Renal cortex interstitium (tissue), 11 donors: ENCODE data around the gene PLA2G4A. TPM values are rescaled to one million over a fixed set of nuclear protein-coding genes. Genes with fewer than 3 reads are reported as not detected.
"Not testable (repeated sequence)": the region's sequence is repeated elsewhere in the genome, so short reads cannot be mapped to it uniquely, and the experiment has no call there.

Source experiments
- DNase-seq, 11 donors: peaks; one replicate each; pipeline ENCODE4 v3.0.0-alpha.2; 2013; ENCODE audit warnings: low read depth in 9 of 11, low spot score in 4 of 11; ENCODE audit errors: extremely low read depth in 1 of 11
- polyA plus RNA-seq, 3 donors: library from polyadenylated mRNA; unstranded; fragments of 120-200 nt; gene quantifications; one replicate each; pipeline ENCODE4 v1.2.1, GENCODE V29; 2013; ENCODE audit not compliant: insufficient read length in 3 of 3

PLA2G4A gene
- polyA plus RNA-seq, 3 donors: 7.3 to 9.6 (median 7.5) TPM

DNA sequence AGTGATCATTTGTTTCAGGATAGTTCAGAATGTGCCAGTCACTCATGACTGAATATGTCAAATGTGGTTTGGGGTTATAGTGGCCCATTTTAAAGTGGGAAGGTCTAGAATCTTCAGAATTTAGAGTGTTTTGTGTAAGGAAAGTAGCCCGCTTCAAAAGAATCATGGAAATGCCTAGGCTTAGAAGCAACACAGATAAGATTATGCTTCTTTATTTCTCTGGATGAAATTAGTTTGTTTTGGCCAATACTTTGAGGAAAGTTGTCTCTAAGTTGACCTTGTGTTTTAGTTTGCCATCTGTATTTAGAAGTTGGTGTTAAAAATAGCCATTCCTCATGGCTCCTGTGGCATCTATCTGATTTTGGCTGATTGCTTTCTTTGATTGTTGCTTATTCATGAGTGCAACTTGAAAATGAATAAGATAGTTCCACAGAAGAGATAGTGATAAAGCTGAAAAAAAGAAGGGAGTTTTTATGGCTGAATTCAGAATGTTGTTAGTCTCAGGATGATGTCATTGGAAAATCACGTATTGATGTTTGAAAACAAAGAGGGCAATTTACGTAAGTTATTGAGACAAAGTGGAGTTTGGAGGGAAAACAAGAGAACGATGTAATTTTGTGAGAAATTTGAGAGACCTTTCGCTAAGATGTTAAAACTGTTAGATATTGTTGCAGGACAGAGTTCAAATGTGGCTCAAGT is 71.9 kb downstream of the PLA2G4A start:
- no peak for DNase-seq

DNA sequence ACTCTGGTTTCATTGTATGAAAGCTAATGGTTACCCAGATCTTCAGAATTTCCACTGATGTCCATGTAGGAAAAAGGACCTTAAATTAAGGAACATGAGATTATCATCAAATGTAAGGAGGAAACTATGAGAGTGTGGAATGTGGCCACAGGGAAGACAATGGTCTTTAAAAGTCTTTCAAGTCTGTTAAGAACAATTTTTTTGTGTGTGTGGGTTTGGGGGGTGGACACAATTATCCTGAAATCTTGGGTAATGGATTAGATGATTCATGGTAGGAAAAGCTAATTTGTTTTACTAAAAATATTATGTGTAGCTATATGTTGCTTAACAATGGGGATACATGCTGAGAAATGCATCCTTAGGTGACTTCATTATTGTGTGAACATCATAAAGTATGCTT is 72.9 kb downstream of the PLA2G4A start:
- DNase-seq: no peak

DNA sequence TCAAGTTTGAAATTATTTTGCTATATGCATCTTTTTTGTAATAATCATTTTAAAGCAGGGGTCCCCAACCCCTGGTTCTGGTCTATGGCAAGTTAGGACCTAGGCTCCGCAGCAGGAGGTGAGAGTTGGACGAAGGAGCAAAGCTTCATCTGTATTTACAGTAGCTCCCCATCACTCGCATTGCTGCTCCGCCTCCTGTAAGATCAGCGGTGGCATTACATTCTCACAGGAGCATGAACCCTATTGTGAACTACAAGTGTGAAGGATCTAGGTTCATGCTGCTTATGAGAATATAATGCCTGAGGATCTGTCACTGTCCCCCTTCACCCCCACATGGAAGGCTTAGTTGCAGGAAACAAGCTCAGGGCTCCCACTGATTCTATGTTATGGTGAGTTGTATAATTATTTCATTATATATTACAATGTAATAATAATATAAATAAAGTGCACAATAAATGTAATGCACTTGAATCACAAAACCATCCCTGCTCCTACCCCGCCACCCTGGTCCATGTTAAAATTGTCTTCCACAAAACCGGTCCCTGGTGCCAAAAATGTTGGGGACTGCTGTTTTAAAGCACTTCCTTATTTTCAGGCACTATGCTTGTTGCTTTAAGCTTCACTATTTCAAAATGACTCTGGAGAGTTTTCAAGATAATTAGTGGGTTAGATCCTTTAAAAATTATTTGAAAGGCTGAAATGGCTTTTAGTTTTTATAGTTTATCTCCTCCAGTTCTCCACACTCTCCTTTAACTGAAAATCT is 74.8 kb downstream of the PLA2G4A start:
- no peak for DNase-seq

DNA sequence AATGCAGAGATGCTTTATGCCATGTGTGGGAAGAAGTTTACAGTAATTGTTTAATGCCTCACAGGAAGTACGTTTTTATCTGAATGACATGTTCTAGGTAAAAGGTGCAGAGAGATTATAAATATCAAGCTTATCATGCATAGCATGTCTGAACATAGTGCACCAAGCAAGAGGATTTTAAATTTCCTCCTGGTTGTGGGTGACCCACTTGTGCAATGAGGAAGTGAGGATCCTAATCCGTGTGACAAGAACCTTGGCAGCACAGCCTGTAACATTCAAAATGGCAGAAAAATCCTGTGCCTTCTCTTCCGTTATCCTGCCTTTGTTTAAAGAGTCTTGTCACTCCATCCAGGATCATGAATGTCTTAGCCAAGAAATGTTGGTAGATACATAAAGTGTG is 75.6 kb downstream of the PLA2G4A start:
- no peak for DNase-seq

DNA sequence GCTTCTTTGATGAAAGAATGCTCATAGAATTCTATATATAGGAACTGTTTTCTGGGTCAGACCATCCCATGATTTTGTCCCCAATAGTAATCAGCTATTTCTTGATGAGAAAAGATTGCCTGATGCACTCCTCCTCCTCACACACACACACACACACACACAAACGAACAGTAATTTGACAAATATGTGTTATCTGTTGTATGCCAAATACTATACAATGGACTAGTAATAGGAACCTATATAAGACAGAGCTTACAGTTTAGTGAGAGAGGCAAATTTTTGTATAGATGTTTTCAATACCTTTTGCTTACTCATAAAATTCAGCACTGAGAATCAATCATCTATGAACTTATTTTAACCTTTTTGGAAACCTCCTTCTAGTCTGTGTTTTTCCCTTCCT is 76.8 kb downstream of the PLA2G4A start:
- DNase-seq: no peak

DNA sequence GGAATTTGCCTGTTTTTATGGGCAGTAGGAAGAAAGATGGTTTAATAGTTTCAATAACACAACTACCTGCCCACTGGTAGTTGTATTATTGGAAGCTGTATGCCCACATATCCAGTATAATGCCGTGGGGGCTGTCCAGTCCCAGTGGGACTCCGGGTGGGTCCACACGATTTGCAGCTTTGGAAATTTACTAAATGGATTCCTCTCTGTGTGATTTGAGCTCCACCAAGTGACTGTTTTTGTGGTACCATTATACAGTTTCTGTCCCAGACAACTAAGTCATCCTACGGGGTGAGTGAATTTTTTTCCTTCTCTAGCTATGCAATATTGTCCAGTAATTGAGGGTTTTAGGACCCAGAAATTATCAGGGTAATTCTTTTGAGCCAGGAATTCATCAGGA is 86.8 kb downstream of the PLA2G4A start:
- no peak for DNase-seq

DNA sequence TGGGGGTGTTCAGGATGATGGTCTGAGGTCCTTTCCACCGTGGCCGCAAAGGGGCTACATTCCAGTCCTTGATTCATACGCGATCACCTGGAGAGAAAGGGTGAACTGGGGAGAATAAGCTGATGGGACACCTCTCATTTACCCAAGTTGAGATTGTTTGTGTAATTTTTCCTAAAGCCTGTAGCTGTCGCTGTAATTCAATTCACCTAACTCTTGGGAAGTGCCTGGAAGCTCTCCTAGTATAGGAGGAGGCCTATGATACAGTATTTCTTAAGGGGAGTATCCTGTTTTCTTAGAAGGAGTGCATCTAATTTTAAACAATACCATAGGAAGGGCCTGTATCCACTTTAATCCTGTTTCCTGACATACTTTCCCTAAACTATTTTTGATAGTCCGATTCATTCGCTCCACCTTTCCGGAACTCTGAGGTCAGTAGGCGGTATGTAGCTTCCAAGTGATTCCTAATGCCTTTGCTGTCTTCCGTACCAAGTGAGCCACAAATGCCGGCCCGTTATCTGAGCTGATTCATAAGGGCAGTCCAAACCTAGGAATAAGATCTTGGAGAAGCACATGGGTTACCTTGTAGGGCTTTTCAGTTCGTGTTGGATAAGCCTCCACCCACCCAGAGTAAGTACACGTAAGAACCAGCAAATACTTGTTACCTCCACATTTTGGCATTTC is 88.5 kb downstream of the PLA2G4A start:
- not testable (repeated sequence) for DNase-seq

DNA sequence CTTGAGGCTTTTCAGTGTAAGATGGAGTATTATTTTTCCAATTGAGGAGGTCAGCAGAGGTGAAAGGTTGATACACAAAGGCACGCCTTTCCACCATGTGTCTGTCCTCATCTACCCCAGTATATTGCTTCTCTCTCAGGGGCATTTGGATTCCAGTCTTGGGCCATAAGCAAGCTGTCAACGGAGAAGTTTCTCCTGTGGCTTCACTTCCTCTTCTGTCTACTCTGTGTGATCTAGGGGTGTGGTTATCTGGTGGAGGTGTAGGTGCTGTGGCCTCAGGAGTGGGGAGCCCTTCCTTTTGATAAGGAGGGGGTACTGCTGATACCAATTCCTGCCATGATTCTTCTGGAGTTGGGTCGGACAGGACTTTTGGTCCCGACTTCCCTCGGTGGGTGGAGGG is 92.6 kb downstream of the PLA2G4A start:
- DNase-seq: not testable (repeated sequence)

DNA sequence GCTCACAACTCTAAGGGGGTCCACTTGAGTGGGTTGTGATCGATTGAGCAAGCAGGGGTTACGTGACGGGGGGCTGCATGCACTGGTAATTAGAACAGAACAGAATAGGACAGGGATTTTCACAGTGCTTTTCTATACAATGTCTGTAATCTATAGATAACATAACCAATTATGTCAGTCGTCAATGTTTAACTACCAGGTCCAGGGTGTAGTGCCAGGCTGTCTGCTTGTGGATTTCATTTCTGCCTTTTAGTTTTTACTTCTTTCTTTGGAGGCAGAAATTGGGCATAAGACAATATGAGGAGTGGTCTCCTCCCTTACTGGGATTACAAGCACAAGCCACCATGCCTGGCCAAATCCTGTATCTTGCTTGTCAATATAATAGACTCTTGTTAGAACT is 94.1 kb downstream of the PLA2G4A start:
- not testable (repeated sequence) for DNase-seq

DNA sequence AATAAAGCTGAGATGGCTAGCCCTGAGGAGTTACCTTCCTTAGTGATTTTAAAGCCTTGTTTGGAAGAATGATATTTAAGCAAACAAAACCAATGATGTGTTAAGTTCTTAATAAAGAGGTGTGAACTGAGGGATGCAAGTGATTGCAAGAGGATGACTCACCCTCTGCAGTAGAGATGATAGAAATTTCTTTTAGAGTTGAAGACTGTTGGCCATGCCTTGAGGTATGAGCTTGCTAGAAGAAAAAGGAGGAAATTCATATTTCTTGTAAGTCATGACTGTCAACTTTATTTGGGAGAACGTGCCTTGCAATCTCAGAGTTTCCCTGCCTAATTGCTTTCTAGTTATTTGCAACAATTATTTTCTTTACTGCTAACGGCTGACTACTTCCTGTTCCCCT is 94.7 kb downstream of the PLA2G4A start:
- no peak for DNase-seq

DNA sequence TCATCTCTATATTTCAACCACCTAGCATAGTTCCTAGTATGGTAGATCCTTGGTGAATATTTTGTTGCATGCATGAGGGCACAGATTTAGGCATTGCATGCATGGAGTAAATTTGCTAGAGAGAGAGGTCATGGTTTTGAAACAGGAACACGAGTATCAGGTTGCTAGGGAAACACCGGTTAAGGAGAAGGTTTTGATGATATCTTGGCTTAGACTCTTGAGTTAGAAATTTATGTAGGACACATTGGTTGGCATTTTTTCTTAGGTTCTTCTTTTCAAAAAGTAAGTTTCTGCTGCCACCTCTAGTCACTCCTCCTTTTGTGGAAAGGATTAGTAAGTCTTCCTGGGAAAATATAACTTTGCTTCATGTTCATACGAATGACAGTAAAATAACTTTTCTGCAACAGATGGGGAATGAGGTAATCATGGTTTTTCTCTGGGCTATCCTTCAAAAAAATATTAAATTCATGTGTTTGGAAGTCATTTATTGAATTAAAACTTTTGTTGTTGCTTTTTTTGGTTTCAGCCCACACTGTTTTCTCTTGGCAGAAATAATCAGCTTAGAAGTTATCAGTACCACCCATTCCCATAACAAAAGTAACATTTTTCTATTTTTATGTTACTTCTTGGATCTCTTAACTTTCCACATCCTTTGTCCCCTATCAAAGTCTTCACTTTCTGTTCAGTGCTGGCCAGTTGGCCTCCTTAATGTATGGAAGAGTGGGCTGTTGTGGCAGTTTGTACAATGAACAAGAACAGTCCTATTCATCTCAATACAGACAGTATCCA is 97.3 kb downstream of the PLA2G4A start:
- no peak for DNase-seq

DNA sequence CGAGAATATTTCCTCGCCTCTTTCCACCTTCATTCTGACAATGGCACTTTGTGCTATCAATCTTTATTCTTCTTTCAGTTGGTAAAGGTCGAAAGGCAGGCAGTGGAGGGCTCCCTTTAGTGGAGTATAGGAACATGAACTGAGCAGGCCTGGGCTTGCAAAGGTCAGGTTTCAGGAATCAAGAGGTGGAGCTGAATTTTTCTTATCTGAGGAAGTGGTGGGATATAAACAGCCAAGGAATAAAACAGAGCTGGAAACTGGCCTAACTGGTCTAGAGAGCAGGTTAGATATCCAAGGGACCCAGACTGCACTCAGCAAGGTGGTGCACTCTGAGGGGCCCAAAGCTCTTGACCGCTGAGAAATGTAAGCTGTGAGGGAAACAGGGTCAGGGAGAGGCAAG is 99.1 kb downstream of the PLA2G4A start:
- DNase-seq: no peak

DNA sequence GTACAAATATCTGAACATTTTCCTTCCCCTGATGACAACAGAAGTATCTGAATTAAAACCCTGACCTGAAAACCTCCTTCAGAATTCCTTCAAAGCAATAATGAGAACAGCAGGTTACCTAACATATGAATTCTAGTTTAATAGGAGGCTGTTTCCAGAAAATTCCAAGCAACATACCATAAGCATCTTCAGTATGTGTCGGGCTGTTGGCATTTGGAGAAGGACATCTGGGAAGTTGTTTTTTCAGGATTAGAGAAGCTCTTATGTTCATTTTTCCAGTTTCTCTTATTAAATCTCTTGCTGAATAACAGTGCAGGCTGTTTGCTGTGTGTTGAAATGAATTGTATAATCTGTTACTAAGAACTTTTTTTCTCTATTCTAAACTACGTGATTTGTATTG is 101.5 kb downstream of the PLA2G4A start:
- no peak for DNase-seq

DNA sequence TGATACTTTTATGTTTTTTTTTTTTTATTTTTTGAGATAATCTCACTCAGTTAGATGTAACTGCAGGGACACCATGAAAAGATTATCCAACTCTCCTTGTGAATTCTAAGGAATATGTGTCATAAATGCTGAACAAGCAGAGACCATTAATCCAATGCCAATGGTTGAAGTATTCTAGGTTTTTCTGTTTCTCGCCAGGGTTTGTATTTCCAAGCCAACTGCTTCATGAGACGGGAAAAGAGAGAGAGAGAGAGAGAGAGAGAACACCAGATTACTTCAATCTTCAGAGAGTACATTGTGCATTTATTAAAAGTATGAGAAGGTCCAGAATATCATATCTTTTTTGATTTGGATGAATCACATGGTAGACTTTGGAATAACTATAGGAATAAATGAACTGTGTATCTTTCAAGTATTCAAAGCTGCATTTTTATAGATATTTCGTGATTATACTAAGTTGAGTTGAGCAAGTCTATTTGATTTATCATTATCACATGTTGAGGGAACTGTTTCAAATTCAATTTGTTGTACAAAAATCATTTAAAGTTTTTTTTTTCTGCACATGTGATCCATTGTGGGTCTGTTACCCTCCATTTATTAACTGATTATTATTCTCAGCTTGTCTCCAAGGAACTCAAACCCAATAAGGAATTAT is 108.4 kb downstream of the PLA2G4A start:
- no peak for DNase-seq

DNA sequence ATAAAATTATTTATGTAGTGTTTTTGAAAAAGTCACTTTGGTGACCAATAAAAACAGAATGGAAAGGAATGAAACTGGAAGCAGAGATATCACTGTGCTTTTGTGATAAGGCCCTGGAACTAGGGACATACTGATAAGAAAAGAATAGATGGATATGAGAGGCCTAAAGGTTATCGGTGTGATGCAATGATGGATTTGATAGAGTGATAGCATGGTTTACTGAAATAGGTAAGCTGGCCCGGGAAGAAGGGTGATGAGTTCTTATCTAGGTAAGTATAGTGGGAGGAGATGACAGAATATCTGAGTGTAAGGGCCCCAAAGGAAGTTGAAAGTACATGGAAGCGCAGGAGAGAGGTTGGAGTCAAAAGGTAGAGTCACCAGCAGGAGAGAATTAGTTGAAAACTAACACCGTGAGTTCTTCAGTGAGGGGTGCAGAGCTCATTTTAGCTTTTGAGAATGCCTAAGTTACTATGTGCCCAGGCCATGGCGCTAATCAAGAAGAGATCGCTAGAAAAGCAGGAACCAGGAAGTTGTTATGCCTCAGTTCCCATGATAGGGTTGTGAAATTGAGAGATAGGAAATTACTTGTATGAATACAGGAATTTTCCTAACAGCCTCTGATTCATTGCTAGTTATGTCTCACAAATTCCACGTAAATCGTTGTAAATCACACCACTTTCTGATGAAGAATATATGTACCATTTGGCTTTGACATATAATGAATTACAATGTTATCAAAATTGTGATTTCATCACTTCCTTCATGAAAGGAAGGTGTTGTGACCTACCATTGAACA is 115.3 kb downstream of the PLA2G4A start:
- DNase-seq: no peak

DNA sequence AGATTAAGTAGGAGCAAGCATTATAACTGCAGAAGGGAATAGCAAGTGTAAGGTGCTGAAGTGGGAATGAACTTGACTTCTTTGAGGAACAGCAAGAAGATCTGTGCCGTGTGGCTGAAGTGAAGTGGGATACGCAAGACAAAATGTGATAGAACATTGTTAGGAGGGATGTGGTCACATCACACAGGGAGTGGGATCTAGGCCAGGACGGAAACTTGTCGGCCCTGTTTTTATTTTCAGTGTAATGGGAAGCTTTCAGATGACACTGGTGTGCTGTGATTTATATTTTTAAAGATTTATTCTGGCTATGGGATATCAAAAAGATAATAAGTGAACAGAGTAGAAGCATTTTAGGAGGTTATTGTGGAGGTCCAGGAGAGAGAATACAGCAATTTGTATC is 116.4 kb downstream of the PLA2G4A start:
- DNase-seq: no peak

DNA sequence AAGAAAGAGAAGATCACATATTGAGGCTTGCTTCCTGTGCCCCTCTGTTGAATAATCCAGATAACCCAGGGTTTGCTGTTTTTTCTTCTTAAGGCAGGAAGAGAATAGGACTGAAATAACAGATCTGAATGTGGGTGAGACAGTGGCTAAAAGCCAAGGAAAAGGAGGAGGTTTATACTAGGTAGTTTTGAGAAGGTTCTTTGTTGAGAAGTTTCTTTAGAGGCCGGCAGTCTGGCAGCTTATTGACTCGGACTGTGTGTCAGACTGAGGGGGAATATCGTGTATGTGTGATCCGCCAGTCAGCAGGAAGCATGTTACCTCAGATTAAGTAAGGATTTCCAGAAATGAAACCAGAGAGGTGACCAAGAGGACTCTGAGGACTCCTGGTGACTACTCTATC is 119.8 kb downstream of the PLA2G4A start:
- no peak for DNase-seq

DNA sequence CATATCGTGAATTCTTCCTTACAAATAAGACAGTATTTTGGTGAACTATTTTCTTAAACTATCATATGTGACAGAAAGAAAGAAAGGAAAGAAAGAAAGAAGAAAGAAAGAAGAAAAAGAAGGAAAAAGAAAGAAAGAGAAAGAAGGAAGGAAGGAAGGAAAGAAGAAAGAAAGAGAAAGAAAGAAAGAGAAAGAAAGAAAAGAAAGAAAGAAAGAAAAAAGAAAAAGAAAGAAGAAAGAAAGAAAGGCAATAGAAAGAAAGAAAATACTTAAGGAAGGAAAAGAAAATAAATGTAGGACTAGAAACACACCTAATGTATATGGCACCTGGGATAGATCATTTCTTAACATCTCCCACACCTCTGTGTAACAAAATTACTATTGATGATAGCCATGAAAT is 120.4 kb downstream of the PLA2G4A start:
- DNase-seq: no peak
